ENCODE data around the gene AUP1.

The AUP1 gene

DNA sequence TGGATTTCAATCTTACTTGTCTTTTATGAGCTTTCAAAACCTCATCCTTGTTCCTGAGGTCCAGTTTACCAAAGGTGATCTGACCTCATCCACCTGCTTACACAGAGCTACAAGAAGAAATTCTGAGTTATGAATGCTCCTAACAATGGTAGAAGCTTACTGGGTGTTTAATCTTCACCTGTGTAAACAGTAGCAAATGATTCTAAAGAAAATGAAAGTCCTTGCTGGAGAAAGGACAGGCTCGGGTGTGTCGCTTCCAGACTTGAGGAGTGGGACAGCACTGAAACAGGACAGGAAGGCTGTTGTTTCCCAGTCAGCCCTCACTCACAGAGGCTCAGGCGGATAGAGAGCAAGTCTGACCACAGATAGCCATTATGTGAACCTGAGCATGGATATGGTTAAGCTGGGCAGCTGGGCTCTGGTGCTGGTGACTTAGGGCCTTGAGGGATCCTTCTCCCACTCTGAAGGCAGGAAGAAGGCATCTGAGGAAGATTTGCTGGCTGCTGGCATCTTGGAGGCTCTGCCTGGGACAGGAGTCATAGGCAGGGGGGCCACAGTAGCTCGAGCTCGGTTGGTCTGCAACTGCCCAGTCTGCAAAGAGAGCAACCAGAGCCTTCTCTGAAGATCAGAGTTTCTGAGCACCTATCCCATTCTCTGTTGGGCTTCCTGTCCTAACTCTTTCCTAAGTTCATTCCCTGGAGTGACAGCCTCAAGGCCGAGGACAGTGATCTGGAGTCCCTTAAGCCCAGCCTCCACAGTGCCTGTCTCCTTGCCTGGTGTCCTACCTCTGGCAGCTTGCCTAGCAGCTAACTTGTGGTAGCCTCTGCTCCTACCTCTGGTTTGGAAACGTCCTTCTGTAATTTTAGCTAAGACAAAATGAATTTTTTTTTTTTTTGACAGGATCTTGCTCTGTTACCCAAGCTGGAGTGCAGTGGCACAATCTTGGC lies 29.1 kb upstream of the AUP1 start:
- DNase-seq (ENCODE audit: low read depth, low spot score): no peak
- TF ChIP-seq, protein P1, sequence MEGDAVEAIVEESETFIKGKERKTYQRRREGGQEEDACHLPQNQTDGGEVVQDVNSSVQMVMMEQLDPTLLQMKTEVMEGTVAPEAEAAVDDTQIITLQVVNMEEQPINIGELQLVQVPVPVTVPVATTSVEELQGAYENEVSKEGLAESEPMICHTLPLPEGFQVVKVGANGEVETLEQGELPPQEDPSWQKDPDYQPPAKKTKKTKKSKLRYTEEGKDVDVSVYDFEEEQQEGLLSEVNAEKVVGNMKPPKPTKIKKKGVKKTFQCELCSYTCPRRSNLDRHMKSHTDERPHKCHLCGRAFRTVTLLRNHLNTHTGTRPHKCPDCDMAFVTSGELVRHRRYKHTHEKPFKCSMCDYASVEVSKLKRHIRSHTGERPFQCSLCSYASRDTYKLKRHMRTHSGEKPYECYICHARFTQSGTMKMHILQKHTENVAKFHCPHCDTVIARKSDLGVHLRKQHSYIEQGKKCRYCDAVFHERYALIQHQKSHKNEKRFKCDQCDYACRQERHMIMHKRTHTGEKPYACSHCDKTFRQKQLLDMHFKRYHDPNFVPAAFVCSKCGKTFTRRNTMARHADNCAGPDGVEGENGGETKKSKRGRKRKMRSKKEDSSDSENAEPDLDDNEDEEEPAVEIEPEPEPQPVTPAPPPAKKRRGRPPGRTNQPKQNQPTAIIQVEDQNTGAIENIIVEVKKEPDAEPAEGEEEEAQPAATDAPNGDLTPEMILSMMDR (IDR thresholded peaks at IDR 0.05; ENCODE audit: low read depth, low read length): no peak
- H3K4me3 ChIP-seq (ENCODE audit: low read depth, low read length): no peak overlapping the region
- in situ Hi-C loops (cut with HindIII; ENCODE audit: low sequenced_read_pairs): no loop called here

DNA sequence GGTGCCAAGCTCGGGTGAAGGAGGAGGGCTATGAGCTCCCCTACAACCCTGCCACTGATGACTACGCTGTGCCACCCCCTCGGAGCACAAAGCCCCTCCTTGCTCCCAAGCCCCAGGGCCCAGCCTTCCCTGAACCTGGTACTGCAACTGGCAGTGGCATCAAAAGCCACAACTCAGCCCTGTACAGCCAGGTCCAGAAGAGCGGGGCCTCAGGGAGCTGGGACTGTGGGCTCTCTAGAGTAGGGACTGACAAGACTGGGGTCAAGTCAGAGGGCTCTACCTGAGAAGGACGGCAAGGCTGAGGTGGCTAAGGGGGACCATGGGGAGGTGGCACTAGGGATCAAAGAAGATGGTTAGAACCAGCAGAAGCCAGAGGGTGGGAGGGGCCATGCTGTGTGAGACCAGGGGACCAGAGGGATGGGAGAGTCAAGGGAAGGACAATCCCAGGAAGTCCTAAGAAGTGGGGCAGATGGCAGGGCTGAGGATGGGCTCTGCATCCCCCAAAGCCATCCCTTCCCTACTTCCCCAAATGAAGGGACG lies 27.4 kb upstream of the AUP1 start:
- TF ChIP-seq, protein P1 (IDR thresholded peaks at IDR 0.05; ENCODE audit: low read depth, low read length): no peak
- no peak overlapping the region for H3K4me3 ChIP-seq (ENCODE audit: low read depth, low read length)
- DNase-seq (ENCODE audit: low read depth, low spot score): no peak
- in situ Hi-C loops (cut with HindIII; ENCODE audit: low sequenced_read_pairs): no loop called here

DNA sequence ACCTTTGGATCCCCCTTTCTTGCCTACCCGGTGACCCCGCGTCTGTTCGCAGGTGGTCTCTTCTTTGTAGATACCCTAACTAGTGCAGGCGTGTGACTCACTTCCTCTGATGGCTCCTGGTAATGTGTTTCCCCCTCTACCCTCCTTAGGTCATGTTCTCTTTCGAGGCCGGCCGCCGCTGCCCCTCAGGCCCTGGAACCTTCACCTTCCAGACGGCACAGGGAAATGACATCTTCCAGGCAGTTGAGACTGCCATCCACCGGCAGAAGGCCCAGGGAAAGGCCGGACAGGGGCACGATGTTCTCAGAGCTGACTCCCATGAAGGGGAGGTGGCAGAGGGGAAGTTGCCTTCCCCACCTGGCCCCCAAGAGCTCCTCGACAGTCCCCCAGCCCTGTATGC lies 26.7 kb upstream of the AUP1 start:
- DNase-seq (ENCODE audit: low read depth, low spot score): no peak
- H3K4me3 ChIP-seq (ENCODE audit: low read depth, low read length): peak overlapping the region; percentile 89
- TF ChIP-seq, protein P1 (IDR thresholded peaks at IDR 0.05; ENCODE audit: low read depth, low read length): no peak
- in situ Hi-C loops (cut with HindIII; ENCODE audit: low sequenced_read_pairs): no loop called here

DNA sequence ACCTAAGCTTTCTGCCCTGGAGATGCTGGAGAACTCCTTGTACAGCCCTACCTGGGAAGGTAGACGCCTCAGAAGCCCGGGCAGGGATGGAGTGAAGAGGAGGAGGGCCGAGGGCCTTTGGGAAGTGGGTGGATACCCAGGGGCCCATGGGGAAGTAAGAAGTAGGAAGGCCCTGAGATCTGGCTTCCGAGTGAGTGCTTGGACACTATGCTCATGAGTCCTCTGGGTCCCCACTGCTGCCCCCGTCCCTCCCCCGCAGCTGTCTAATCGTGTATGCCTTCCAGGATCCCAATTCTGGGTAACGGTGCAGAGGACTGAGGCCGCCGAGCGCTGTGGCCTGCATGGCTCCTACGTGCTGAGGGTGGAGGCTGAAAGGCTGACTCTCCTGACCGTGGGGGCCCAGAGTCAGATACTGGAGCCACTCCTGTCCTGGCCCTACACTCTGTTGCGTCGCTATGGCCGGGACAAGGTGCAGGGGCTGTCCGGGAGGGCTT lies 26.2 kb upstream of the AUP1 start:
- H3K4me3 ChIP-seq (ENCODE audit: low read depth, low read length): peak overlapping the region; percentile 89
- in situ Hi-C loops (cut with HindIII; ENCODE audit: low sequenced_read_pairs): no loop called here
- TF ChIP-seq, protein P1 (IDR thresholded peaks at IDR 0.05; ENCODE audit: low read depth, low read length): no peak
- no peak for DNase-seq (ENCODE audit: low read depth, low spot score)

DNA sequence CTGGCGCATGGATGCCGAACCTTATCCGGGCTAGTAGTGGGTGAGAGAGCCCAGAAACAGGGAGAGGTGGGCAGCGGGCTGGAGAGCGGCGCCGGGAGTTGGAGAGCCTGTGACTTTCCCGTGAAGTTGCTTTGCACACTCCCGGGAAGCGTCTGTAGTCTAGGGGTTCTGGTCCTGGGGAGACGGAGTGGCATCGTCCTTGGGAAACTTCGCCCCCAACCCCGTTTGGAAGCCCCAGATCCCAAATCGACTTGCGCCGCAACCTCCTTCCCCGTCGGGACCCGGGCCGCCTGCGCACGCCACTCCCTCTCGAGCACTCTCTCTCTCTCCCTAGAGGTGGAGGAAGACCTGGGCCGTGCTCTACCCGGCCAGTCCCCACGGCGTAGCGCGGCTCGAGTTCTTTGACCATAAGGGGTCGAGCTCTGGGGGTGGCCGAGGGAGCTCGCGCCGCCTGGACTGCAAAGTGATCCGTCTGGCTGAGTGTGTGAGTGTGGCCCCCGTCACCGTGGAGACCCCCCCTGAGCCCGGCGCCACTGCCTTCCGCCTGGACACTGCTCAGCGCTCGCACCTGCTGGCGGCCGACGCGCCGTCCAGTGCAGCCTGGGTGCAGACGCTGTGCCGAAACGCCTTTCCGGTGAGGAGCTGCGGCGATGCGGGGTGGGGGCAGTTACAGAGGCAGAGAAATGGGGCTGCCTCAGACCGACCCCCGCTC lies 25.5 kb upstream of the AUP1 start:
- in situ Hi-C loops (cut with HindIII; ENCODE audit: low sequenced_read_pairs): no loop called here
- TF ChIP-seq, protein P1 (IDR thresholded peaks at IDR 0.05; ENCODE audit: low read depth, low read length): no peak
- DNase-seq (ENCODE audit: low read depth, low spot score): no peak
- peak overlapping the region; percentile 89 for H3K4me3 ChIP-seq (ENCODE audit: low read depth, low read length)
